ENCODE data around the gene DAPK3.

GRCh38 chr19:3987619-3988371 is 16.9 kb upstream of the DAPK3 start:
- TF ChIP-seq CTCF (IDR thresholded peaks at IDR 0.05) (peak; percentile 66 to 85), POLR2AphosphoS5 (IDR thresholded peaks at IDR 0.05) (no peak), POLR2A (IDR thresholded peaks at IDR 0.05) (no peak), EP300 (IDR thresholded peaks at IDR 0.05) (no peak)
